GM04504 (cell line): ENCODE measurements around the gene RBFA.

ENCODE experiments used
- DNase-seq: peaks from one replicate; pipeline ENCODE4 v3.0.0-alpha.2; 2012; ENCODE audit warnings: low read depth

Gene RBFA

DNA sequence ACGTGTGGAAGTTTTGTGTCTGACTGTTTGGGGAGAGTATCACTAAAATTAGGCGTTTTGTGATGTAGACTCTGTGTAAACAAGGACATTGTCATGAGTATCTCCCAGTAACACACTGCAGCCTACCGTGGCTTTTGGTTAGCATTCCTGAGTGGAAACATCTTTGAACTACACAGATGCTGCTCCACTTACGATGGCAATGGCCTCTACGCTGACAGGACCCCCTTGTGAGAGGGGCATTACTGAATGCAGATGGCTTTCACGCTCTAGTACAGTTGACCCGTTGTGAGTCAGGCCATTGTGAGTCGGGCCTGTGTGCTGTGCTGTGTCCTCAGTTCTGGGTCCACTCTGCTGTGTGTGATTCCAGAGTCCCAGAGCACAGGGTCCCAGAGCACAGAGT is 40.5 kb downstream of the RBFA start:
- no peak for DNase-seq

- DNase-seq: no peak
These were observed 41.7 kb downstream of the RBFA start for GRCh38 chr18:80075940-80076339.

- DNase-seq: no peak
These were observed 42.1 kb downstream of the RBFA start for GRCh38 chr18:80076379-80076778.

- no peak for DNase-seq
These were observed 43.6 kb downstream of the RBFA start for GRCh38 chr18:80077873-80078272.
